Chondrocyte (in vitro differentiated cells): ENCODE data around the gene C17orf75. TPM values are rescaled to one million over a fixed set of nuclear protein-coding genes. Genes with fewer than 3 reads are reported as not detected.

ENCODE experiments used
- DNase-seq: peaks from one replicate; pipeline ENCODE4 v3.0.0; 2021; ENCODE audit warnings: mixed read lengths, low spot score
- H3K27ac Mint-ChIP-seq: one replicate; pipeline ENCODE4 v1.8.0; 2021; ENCODE audit warnings: mild to moderate bottlenecking, moderate library complexity, mixed read lengths; ENCODE audit not compliant: unreplicated experiment
- H3K27me3 Mint-ChIP-seq: 2 replicates; pipeline ENCODE4 v1.8.0; 2021; ENCODE audit warnings: low read depth, mixed read lengths
- H3K36me3 Mint-ChIP-seq: 2 replicates; pipeline ENCODE4 v1.8.0; 2021; ENCODE audit warnings: low read depth, mixed read lengths
- H3K4me1 Mint-ChIP-seq: 2 replicates; pipeline ENCODE4 v1.8.0; 2021; ENCODE audit warnings: low read depth, mild to moderate bottlenecking, mixed read lengths
- H3K4me3 Mint-ChIP-seq: one replicate; pipeline ENCODE4 v1.8.0; 2021; ENCODE audit warnings: mild to moderate bottlenecking, moderate library complexity, mixed read lengths; ENCODE audit not compliant: unreplicated experiment
- H3K9me3 Mint-ChIP-seq: 2 replicates; pipeline ENCODE4 v1.8.0; 2021; ENCODE audit warnings: low read depth, mixed read lengths
- CTCF ChIP-seq: fragments of 200-600 bp; sonication (generic); IDR thresholded peaks from 2 replicates; pipeline ENCODE4 v1.5.0; 2021; ENCODE audit warnings: antibody characterized with exemption, mild to moderate bottlenecking, moderate library complexity
- total RNA-seq: library from RNA; stranded (reverse); gene quantifications from 3 replicates; pipeline ENCODE4 v1.2.1, GENCODE V29; 2021

The C17orf75 gene
- total RNA-seq, 1 donor from 2014 or later = 19.3 TPM

GRCh38 chr17:32298298-32298697 lies 43.7 kb downstream of the C17orf75 start:
- Mint-ChIP-seq H3K36me3 (no peaks in the 10 kb centered on the region), H3K27me3 (peaks cover 1% of the 10 kb centered on the region), H3K4me3 (no peak overlapping the region), H3K27ac (no peak overlapping the region), H3K9me3 (no peaks in the 10 kb centered on the region), H3K4me1 (peaks cover 3% of the 10 kb centered on the region)
- no peak for TF ChIP-seq CTCF
- no peak for DNase-seq

GRCh38 chr17:32297860-32298259 lies 44.1 kb downstream of the C17orf75 start:
- Mint-ChIP-seq H3K27ac (no peak overlapping the region), H3K27me3 (peaks cover 1% of the 10 kb centered on the region), H3K36me3 (no peaks in the 10 kb centered on the region), H3K9me3 (no peaks in the 10 kb centered on the region), H3K4me1 (peaks cover 3% of the 10 kb centered on the region), H3K4me3 (no peak overlapping the region)
- no peak for TF ChIP-seq CTCF
- no peak for DNase-seq

- H3K9me3 Mint-ChIP-seq = no peaks in the 10 kb centered on the region
- no peak overlapping the region for H3K4me3 Mint-ChIP-seq
- no peaks in the 10 kb centered on the region for H3K36me3 Mint-ChIP-seq
- peaks cover 1% of the 10 kb centered on the region for H3K27me3 Mint-ChIP-seq
- no peak for TF ChIP-seq CTCF
- H3K4me1 Mint-ChIP-seq = peaks cover 3% of the 10 kb centered on the region
- DNase-seq = no peak
- no peak overlapping the region for H3K27ac Mint-ChIP-seq
Measured at GRCh38 chr17:32297424-32297823, 44.5 kb downstream of the C17orf75 start.

GRCh38 chr17:32292094-32292493 lies 49.9 kb downstream of the C17orf75 start:
- no peak for DNase-seq
- Mint-ChIP-seq H3K4me3 (no peak overlapping the region), H3K4me1 (no peaks in the 10 kb centered on the region), H3K27ac (no peak overlapping the region), H3K36me3 (no peaks in the 10 kb centered on the region), H3K27me3 (peaks cover 2% of the 10 kb centered on the region), H3K9me3 (no peaks in the 10 kb centered on the region)
- no peak for TF ChIP-seq CTCF

- Mint-ChIP-seq H3K36me3 (no peaks in the 10 kb centered on the region), H3K9me3 (no peaks in the 10 kb centered on the region), H3K4me1 (no peaks in the 10 kb centered on the region), H3K27ac (no peak overlapping the region), H3K4me3 (no peak overlapping the region), H3K27me3 (peaks cover 2% of the 10 kb centered on the region)
- DNase-seq = no peak
- no peak for TF ChIP-seq CTCF
Measured at GRCh38 chr17:32289471-32290070, 52.4 kb downstream of the C17orf75 start.
